ENCODE measurements around the gene MARCHF10.
"Not testable (repeated sequence)": the region's sequence is repeated elsewhere in the genome, so short reads cannot be mapped to it uniquely, and the experiment has no call there.

MARCHF10 gene

GRCh38 chr17:62794666-62794971, 13.5 kb downstream of the MARCHF10 start:
- Histone ChIP-seq H3K9me3 (ENCODE audit: control insufficient read depth, low read length) (no peaks in the 10 kb centered on the region), H3K36me3 (ENCODE audit: control insufficient read depth, insufficient read depth, low read length) (no peaks in the 10 kb centered on the region), H3K27me3 (ENCODE audit: control insufficient read depth, insufficient read depth, low read length) (no peaks in the 10 kb centered on the region), H3K4me3 (ENCODE audit: low read length) (no peak overlapping the region), H3K4me1 (ENCODE audit: control insufficient read depth, insufficient read depth, low read length) (peaks cover 16% of the 10 kb centered on the region), H3K9ac (ENCODE audit: low read length) (no peak overlapping the region)

- Histone ChIP-seq H3K9ac (ENCODE audit: low read length) (no peak overlapping the region), H3K9me3 (ENCODE audit: control insufficient read depth, low read length) (no peaks in the 10 kb centered on the region), H3K4me3 (ENCODE audit: low read length) (no peak overlapping the region), H3K4me1 (ENCODE audit: control insufficient read depth, insufficient read depth, low read length) (peaks cover 16% of the 10 kb centered on the region), H3K36me3 (ENCODE audit: control insufficient read depth, insufficient read depth, low read length) (no peaks in the 10 kb centered on the region), H3K27me3 (ENCODE audit: control insufficient read depth, insufficient read depth, low read length) (no peaks in the 10 kb centered on the region)
Measured at GRCh38 chr17:62793919-62794665, 14.0 kb downstream of the MARCHF10 start.

GRCh38 chr17:62792447-62792800, 15.7 kb downstream of the MARCHF10 start:
- Histone ChIP-seq H3K27me3 (ENCODE audit: control insufficient read depth, insufficient read depth, low read length) (no peaks in the 10 kb centered on the region), H3K36me3 (ENCODE audit: control insufficient read depth, insufficient read depth, low read length) (no peaks in the 10 kb centered on the region), H3K4me3 (ENCODE audit: low read length) (no peak overlapping the region), H3K9me3 (ENCODE audit: control insufficient read depth, low read length) (no peaks in the 10 kb centered on the region), H3K4me1 (ENCODE audit: control insufficient read depth, insufficient read depth, low read length) (peaks cover 16% of the 10 kb centered on the region), H3K9ac (ENCODE audit: low read length) (no peak overlapping the region)

- no peak overlapping the region for H3K4me3 ChIP-seq (ENCODE audit: low read length)
- no peak overlapping the region for H3K9ac ChIP-seq (ENCODE audit: low read length)
- H3K36me3 ChIP-seq (ENCODE audit: control insufficient read depth, insufficient read depth, low read length) = no peaks in the 10 kb centered on the region
- no peaks in the 10 kb centered on the region for H3K9me3 ChIP-seq (ENCODE audit: control insufficient read depth, low read length)
- H3K27me3 ChIP-seq (ENCODE audit: control insufficient read depth, insufficient read depth, low read length) = no peaks in the 10 kb centered on the region
- peaks cover 16% of the 10 kb centered on the region for H3K4me1 ChIP-seq (ENCODE audit: control insufficient read depth, insufficient read depth, low read length)
Measured at GRCh38 chr17:62791767-62792446, 16.2 kb downstream of the MARCHF10 start.

- H3K4me3 ChIP-seq (ENCODE audit: low read length) = no peak overlapping the region
- H3K9ac ChIP-seq (ENCODE audit: low read length) = no peak overlapping the region
- H3K4me1 ChIP-seq (ENCODE audit: control insufficient read depth, insufficient read depth, low read length) = peaks cover 16% of the 10 kb centered on the region
- no peaks in the 10 kb centered on the region for H3K9me3 ChIP-seq (ENCODE audit: control insufficient read depth, low read length)
- H3K36me3 ChIP-seq (ENCODE audit: control insufficient read depth, insufficient read depth, low read length) = no peaks in the 10 kb centered on the region
- no peaks in the 10 kb centered on the region for H3K27me3 ChIP-seq (ENCODE audit: control insufficient read depth, insufficient read depth, low read length)
Measured at GRCh38 chr17:62791235-62791734, 16.8 kb downstream of the MARCHF10 start.

GRCh38 chr17:62790564-62790986, 17.5 kb downstream of the MARCHF10 start:
- Histone ChIP-seq H3K27me3 (ENCODE audit: control insufficient read depth, insufficient read depth, low read length) (no peaks in the 10 kb centered on the region), H3K36me3 (ENCODE audit: control insufficient read depth, insufficient read depth, low read length) (no peaks in the 10 kb centered on the region), H3K4me3 (ENCODE audit: low read length) (no peak overlapping the region), H3K9me3 (ENCODE audit: control insufficient read depth, low read length) (no peaks in the 10 kb centered on the region), H3K4me1 (ENCODE audit: control insufficient read depth, insufficient read depth, low read length) (peaks cover 16% of the 10 kb centered on the region), H3K9ac (ENCODE audit: low read length) (no peak overlapping the region)

- H3K4me3 ChIP-seq (ENCODE audit: low read length) = no peak overlapping the region
- no peaks in the 10 kb centered on the region for H3K9me3 ChIP-seq (ENCODE audit: control insufficient read depth, low read length)
- H3K9ac ChIP-seq (ENCODE audit: low read length) = no peak overlapping the region
- H3K4me1 ChIP-seq (ENCODE audit: control insufficient read depth, insufficient read depth, low read length) = peaks cover 16% of the 10 kb centered on the region
- H3K36me3 ChIP-seq (ENCODE audit: control insufficient read depth, insufficient read depth, low read length) = no peaks in the 10 kb centered on the region
- no peaks in the 10 kb centered on the region for H3K27me3 ChIP-seq (ENCODE audit: control insufficient read depth, insufficient read depth, low read length)
Measured at GRCh38 chr17:62787366-62787765, 20.7 kb downstream of the MARCHF10 start.

GRCh38 chr17:62786646-62787045, 21.5 kb downstream of the MARCHF10 start:
- H3K4me3 ChIP-seq (ENCODE audit: low read length) = no peak overlapping the region
- no peaks in the 10 kb centered on the region for H3K9me3 ChIP-seq (ENCODE audit: control insufficient read depth, low read length)
- no peaks in the 10 kb centered on the region for H3K27me3 ChIP-seq (ENCODE audit: control insufficient read depth, insufficient read depth, low read length)
- H3K4me1 ChIP-seq (ENCODE audit: control insufficient read depth, insufficient read depth, low read length) = peaks cover 11% of the 10 kb centered on the region
- no peaks in the 10 kb centered on the region for H3K36me3 ChIP-seq (ENCODE audit: control insufficient read depth, insufficient read depth, low read length)
- no peak overlapping the region for H3K9ac ChIP-seq (ENCODE audit: low read length)

- not testable (repeated sequence) for H3K4me3 ChIP-seq (ENCODE audit: low read length); H3K36me3 ChIP-seq (ENCODE audit: control insufficient read depth, insufficient read depth, low read length); H3K9ac ChIP-seq (ENCODE audit: low read length); H3K27me3 ChIP-seq (ENCODE audit: control insufficient read depth, insufficient read depth, low read length); H3K4me1 ChIP-seq (ENCODE audit: control insufficient read depth, insufficient read depth, low read length); H3K9me3 ChIP-seq (ENCODE audit: control insufficient read depth, low read length)
Measured at GRCh38 chr17:62785983-62786382, 22.1 kb downstream of the MARCHF10 start.

- H3K9ac ChIP-seq (ENCODE audit: low read length) = no peak overlapping the region
- no peaks in the 10 kb centered on the region for H3K36me3 ChIP-seq (ENCODE audit: control insufficient read depth, insufficient read depth, low read length)
- no peaks in the 10 kb centered on the region for H3K27me3 ChIP-seq (ENCODE audit: control insufficient read depth, insufficient read depth, low read length)
- peaks cover 29% of the 10 kb centered on the region for H3K4me1 ChIP-seq (ENCODE audit: control insufficient read depth, insufficient read depth, low read length)
- no peak overlapping the region for H3K4me3 ChIP-seq (ENCODE audit: low read length)
- no peaks in the 10 kb centered on the region for H3K9me3 ChIP-seq (ENCODE audit: control insufficient read depth, low read length)
Measured at GRCh38 chr17:62782730-62783270, 25.3 kb downstream of the MARCHF10 start.

GRCh38 chr17:62781831-62782251, 26.3 kb downstream of the MARCHF10 start:
- Histone ChIP-seq H3K9ac (ENCODE audit: low read length) (no peak overlapping the region), H3K4me1 (ENCODE audit: control insufficient read depth, insufficient read depth, low read length) (peaks cover 29% of the 10 kb centered on the region), H3K36me3 (ENCODE audit: control insufficient read depth, insufficient read depth, low read length) (no peaks in the 10 kb centered on the region), H3K27me3 (ENCODE audit: control insufficient read depth, insufficient read depth, low read length) (no peaks in the 10 kb centered on the region), H3K4me3 (ENCODE audit: low read length) (no peak overlapping the region), H3K9me3 (ENCODE audit: control insufficient read depth, low read length) (no peaks in the 10 kb centered on the region)

GRCh38 chr17:62781356-62781755, 26.8 kb downstream of the MARCHF10 start:
- H3K4me3 ChIP-seq (ENCODE audit: low read length) = no peak overlapping the region
- H3K36me3 ChIP-seq (ENCODE audit: control insufficient read depth, insufficient read depth, low read length) = no peaks in the 10 kb centered on the region
- no peaks in the 10 kb centered on the region for H3K9me3 ChIP-seq (ENCODE audit: control insufficient read depth, low read length)
- no peaks in the 10 kb centered on the region for H3K27me3 ChIP-seq (ENCODE audit: control insufficient read depth, insufficient read depth, low read length)
- H3K9ac ChIP-seq (ENCODE audit: low read length) = no peak overlapping the region
- peaks cover 29% of the 10 kb centered on the region for H3K4me1 ChIP-seq (ENCODE audit: control insufficient read depth, insufficient read depth, low read length)

Data from mucosa of stomach (tissue), 1 donor.